ENCODE measurements around the gene RGMA.
"Not testable (repeated sequence)": the region's sequence is repeated elsewhere in the genome, so short reads cannot be mapped to it uniquely, and the experiment has no call there.

RGMA gene

DNA sequence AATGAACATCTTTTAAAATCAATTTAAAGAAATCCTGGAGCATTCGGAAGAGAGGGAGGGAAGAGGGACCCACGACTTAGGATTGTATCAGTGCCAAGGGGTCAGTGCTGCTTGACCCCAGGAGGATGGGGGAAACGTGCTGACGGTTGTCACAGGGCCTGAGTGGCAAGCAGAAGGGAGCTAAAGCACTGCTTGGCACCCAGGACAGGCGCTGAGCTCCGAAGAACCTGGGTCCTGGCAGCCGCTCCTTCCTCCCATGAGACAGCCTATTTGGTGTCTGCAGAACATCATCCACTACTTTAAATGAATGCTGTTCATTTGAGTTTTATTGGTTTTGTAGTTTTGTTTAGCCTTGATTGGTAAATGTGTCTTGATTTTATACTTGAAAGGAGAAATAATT lies 54.5 kb downstream of the RGMA start:
- DNase-seq (ENCODE audit: low read depth in 2 of 2), result no peak

DNA sequence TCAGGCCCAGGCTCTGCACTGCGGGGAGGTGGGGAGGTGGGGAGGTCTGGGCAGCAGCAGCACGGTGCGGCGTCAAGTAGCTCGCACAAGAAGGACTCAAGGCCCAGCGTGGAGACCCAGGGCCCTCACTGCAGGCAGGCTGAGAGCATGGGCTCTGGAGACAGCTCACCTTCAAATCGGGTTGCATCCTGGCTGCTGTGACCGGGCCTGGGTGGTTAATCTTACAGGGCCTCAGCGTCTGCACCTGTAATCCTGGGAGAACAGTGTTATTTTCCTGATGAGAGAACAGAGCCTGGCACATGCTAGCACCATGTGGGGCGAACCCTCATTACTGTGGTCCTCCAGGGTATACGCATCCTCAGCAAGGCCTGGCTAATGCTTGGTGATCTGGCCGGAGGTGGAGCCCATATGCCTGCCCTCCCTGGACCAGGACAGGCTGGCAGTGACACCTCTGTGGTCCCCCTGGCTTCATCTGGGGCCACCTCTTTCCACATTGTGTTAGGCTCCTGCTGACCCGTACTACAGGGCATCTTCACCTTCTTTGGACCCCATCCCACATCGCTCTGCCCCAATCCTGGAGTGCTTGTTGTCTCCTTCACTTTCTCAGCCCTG lies 55.5 kb downstream of the RGMA start:
- DNase-seq (ENCODE audit: low read depth in 2 of 2), result no peak

DNA sequence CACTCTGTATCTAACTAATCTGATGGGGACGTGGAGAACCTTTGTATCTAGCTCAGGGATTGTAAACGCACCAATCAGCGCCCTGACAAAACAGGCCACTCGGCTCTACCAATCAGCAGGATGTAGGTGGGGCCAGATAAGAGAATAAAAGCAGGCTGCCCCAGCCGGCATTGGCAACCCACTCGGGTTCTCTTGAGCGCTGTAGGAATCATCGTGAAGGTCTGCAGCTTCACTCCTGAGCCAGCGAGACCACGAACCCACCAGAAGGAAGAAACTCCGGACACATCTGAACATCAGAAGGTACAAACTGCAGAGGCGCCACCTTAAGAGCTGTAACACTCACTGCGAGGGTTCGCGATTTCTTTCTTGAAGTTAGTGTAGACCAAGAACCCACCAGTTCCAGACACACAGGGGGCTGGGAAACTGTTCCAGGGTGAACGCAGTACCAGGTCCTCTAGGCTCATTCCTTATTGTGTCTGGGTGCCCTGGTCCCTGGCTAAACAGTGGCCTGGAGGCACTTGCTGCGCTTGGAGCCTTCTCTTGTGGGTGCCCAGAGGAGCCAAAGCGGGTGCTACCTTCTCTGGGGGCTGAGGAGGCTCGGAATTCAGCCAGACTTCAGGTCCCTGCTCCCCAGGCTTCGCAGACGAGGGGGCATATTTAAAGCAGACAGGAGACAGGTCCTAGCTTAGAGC lies 56.4 kb downstream of the RGMA start:
- DNase-seq (ENCODE audit: low read depth in 2 of 2), result not testable (repeated sequence)

DNA sequence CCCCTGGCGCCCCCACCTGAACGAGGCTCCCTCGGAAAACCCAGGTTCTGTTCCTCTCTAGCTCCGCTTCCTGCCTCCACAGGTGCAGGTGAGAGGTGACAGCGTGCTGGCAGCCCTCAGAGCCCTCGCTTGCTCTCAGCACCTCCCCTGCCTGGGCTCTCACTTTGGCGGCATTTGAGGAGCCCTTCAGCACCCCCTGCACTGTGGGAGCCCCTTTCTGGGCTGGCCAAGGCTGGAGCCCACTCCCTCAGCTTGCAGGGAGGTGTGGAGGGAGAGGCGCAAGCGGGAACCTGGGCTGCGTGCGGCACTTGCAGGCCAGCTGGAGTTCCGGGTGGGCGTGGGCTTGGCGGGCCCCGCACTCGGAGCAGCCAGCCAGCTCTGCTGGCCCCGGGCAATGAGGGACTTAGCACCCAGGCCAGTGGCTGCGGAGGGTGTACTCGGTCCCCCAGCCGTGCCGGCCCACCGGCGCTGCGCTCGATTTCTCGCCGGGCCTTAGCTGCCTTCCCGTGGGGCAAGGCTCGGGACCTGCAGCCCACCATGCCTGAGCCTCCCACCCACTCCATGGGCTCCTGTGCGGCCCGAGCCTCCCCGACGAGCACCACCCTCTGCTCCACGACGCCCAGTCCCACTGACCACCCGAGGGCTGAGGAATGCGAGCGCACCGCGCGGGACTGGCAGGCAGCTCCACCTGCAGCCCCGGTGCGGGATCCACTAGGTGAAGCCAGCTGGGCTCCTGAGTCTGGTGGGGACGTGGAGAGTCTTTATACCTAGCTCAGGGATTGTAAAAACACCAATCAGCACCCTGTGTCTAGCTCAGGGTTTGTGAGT lies 57.2 kb downstream of the RGMA start:
- DNase-seq (ENCODE audit: low read depth in 2 of 2), result not testable (repeated sequence)

DNA sequence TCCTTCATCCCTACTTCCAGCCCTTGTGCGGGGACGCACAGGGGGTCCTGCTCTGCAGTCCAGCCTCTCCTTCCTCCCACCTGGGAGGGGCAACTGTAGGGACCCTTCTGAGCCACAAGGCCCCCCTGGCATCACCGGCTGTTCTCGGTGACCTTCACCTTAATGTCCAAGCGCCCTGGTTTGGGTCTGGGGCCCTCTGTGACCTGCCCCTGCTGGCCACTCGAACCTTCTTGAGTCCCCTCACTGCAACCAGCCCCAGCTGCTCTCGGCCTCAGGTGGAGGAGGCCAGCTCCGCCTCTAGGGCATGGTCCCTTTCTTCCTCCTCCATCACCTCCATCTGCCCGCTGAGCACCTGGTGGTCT lies 57.9 kb downstream of the RGMA start:
- DNase-seq (ENCODE audit: low read depth in 2 of 2), result no peak

DNA sequence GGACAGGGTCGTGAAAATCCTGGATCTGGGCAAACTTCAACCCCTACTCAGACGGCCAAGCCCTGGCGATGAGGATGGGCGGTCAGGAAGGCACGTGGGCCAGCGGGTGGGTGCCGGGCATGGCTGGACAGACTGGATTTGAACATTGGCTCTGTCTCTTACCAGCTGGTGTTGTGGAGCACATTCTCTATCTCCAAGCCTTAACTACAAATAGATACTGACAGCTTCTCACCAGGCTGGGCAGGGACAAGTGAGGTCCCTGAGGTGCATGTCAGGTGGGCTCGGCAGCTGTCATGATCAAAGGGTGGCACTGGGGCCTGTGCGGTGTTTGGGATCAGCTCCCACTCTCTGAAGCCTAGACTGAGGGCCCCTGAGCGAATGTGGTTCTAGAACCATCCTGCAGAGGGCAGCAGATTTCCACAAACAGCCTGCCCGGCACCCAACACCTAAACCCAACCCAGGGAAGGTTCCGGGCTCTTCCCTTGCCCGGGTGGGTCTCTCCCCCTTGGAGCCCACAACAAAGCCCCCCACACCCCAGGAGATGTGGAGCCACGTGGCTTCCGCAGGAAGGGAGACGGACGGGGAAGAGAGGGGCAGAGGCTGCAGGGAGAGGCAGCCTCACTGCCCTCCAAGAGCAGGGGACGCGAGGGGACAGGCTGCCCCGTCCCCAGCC lies 58.4 kb downstream of the RGMA start:
- DNase-seq (ENCODE audit: low read depth in 2 of 2), result peak; percentile 24 to 30

DNA sequence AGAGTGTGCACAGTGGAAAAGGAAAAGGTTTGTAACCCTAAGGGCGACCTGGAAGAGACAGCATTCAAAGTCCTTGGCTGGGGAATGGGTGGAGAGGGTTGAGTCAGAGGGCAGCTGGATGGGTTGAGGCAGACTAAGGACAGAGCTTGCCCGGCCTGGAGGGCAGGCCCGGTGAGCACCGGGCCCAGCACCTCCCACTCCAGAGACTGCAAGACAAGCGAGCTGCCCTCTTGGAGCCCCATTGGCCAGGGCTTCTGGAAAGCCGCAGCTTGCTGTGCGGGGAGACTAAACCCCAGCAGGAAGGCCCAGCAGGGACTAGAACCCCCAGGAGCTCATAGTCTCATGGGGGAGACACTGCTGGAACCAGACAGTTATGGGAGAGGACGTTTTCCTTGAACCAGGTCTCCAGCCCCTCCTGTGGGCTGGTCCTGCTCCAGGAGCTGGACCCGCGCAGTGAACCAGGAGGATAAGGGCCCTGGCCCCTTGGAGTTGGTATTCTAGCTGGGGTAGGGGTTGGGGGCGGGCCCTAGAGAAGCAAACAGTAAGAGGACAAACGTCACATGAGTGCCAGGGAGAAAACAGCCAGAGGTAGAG lies 59.1 kb downstream of the RGMA start:
- no peak for DNase-seq (ENCODE audit: low read depth in 2 of 2)

DNA sequence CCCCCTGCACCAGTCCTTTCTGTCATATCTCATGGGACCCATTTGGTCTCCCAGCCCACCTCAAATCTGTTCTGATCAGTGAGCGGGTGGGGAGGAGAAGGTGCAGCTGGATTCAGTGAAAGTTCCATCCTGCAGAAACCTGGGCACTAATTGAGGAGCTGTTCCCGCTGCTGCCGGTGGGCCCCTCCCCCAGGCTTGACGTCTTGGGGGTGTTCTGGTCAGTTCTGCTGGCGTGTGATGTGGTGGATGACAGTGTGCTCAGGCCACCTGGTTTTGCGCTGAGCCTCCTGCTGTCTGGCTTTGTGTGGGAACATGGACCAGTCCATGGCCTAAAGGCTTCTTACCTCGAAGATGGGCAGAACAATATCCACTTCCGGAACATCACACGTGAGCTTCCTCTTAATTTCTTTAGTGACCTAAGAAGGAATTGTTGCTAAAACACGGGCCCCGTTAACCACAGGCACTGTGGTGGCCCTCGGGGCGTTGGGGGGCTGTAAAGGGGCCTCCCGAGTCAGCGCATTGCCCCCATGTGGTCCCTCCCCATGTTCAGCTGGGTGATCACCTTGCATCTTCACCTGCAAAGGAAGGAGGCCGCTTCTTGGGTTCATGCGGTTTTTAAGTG lies 59.7 kb downstream of the RGMA start:
- DNase-seq (ENCODE audit: low read depth in 2 of 2), result no peak

DNA sequence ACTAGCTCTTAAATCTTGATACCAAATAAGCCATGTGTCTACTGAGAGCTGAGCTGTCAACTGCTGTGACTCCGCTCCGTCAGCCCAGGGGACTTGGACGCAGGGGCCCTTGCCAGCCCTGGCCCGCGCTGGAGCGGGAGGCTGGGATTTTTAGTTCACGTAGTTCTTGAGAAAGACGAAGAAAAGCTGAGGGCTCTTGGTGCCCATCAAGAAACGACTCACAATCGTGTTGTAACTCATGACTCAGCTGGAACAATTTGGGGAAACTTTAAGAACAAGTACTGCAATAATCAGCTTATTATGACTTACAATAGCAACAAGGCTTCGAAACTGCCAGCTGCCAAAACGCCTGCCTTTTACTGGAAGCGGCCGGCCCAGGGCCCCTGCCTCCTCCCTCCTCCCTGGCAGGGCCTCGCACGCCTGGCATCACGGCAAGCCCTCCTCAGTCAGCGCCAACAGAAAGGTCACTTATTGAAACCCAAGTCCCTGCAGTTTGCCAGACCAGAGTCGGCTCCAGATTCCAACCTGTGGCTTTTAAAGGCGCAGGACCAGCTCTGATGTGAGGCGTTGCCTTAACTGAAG lies 60.3 kb downstream of the RGMA start:
- no peak for DNase-seq (ENCODE audit: low read depth in 2 of 2)

DNA sequence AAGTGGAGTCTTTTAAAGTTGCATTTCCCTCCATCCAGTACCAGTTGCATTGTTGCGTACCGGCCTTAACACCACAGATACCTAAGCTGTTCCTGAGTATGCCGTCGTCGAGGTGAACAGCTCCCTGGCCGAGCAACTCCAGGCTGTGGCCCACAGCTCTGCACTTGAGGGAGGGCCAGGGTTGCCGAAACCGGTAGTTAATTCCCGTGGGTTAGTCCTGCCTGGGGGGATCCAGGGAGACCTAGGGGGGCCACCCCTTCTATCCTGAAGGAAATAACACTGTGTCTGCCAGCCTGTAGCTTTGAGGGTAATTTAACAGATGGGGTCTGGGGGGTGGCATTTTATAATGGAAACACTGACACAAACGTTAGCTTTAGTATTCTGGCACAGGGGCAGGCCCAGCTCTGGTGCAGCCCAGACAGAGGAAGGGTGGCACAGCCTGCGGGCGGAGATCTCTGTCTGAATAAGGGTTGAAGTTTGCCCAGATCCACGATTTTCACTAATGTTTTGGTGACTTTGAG lies 60.8 kb downstream of the RGMA start:
- no peak for DNase-seq (ENCODE audit: low read depth in 2 of 2)

DNA sequence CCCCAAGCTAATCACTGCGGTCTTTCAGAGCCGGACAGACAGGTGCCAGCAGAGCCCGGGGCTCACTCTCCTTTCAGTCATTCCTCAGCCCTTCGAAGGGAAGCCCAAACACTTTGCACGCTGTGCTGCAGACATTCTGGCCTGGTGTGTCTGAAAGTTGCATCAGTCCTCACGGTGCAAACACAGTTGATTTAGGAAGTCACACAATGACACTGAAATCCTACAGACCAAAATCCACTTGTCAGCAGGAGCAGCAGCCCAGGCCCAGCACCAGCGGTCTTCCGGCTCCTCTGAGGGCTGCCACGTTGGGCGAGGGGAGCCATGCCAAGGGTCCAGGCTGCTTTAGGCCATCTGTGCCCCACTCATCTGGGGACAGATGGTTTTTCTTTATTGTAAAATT lies 61.6 kb downstream of the RGMA start:
- DNase-seq (ENCODE audit: low read depth in 2 of 2), result no peak

DNA sequence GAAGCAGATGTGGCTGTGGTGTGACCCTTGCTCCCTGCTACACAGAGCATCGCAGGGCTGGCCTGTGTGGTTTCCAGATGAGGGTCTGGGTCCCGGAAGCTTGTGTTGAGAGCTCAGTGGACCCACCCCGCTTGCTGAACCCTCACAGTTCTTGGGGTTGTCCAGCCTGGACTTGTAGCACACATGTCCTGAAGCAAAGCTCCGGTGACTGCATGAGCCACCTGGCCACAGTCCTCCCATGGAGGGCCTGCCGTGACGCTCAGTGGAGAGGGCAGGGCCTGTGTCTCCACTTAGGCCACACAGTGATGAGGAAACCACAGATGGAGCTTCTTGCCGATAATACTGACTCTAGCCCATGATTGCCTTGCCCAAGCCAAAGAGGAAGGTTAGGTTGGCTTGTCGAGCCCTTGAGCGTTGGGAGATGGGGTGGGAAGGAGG lies 62.6 kb downstream of the RGMA start:
- DNase-seq (ENCODE audit: low read depth in 2 of 2), result no peak

DNA sequence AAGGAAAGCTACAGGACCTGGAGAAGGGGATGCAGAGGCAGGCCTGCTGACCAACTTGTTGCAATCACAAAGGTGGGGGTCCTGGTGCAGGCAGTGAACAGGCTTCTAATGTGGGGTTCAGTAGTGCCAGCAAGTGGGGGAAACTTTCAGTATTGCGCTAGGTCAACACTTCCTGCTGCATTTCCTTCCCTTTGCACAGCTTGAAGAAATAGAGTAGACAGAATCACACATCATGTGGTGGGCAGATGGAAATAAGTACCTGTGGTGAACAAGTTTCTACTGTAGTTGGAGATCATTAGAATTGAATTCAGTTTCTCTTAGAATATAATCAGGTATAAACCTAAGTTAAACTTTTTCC lies 63.4 kb downstream of the RGMA start:
- DNase-seq (ENCODE audit: low read depth in 2 of 2), result no peak

DNA sequence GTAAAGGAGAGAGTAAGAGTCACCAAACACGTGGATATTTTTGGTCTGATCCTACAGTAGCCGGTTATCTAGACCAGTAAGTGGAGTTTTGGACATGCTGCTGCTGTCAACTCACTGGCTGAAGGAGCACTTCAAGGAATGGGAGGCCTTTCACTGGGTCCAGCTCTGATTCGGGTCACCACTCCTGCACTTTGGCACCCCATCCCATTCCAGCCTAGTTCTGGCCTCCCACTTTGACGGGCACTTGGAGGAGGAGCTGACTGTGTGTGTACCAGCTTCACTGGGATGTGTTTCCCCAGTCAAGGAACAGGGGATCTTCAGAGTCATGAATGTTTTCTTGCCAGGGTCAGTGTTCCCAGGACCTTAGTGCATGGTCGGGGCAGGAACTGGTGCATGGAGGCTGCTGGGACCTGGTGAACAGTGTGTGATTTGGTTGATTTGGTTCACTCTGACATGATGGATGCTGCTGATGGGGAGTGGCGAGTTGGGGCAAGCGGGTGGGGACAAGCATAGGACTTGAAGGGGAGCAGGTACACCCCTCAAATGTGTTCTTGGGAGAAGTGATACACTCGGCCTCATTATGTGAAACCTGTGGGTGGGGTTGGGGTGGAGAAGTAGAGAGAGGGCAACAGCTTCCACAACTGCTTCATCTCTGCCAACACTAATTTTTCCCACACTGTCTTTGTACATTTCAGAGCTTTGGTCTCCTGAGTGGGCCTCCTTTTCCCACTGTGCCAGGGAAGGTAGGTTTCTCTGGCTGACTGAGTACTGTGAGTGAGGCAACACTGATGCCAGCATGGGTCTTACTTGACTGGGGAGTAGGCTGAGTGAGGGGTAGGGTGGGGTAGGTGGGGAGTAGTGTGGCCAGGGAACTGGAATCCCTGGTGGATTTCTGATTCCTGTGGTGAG lies 64.0 kb downstream of the RGMA start:
- DNase-seq (ENCODE audit: low read depth in 2 of 2), result no peak

DNA sequence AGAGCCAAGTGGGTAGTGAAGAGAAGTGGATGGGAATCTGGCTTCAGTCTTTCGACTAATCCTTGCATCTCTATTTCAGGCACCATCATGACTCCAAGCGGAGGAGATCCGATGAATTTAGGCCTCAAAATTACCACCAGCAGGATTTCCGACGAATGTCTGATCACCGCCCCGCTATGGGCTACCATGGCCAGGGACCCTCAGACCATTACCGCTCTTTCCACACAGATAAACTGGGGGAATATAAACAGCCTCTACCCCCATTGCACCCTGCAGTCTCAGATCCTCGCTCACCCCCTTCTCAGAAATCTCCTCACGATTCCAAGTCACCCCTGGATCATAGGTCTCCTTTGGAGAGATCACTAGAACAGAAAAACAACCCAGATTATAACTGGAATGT lies 64.7 kb downstream of the RGMA start:
- DNase-seq (ENCODE audit: low read depth in 2 of 2), result no peak

DNA sequence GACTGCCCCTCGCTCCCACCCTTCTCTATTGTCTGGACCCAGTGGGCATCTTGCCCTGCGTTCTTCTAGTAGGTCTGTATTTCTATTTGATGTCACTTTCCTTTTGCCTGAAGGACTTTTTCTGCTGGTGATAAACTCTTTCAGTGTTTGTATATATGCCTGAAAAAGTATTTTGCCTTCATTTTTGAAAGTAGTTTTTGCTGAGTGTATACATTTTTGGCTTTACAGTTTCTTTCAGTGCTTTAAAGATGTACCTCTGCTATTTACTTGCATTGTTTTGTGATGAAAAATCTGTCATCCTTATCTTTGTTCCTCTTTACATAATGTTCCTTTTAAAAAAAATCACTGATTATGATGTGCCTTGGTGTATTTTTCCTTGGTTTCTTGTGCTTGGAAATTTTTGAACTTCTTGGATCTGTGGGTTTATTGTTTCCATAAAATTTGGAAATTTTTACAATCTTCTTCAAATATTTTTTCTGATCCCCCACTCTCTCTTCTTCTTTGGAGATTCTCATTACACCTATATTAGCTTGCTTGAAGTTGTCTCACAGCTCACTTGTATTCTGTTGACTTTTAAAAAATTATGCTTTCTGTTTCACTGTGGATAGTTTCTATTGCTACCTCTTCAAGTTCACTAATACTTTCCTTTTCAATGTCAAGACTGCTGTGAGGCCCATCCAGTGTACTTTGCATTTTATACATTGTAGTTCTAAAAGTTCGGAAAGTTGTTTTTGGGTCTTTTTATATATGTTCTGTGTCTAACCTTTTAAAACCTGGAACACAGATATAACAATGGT lies 67.8 kb downstream of the RGMA start:
- DNase-seq (ENCODE audit: low read depth in 2 of 2), result no peak

DNA sequence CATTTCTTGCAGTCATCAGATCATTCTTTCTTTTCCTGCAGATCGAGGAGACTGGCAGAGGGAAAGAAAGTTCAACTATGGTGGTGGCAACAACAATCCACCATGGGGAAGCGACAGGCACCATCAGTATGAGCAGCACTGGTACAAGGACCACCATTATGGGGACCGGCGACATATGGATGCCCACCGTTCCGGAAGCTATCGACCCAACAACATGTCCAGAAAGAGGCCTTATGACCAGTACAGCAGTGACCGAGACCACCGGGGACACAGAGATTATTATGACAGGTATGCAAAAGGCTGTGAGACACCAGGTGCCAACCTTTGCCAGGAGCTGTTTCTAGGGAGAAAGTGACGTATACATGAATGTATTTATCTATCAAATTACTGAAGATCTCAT lies 69.0 kb downstream of the RGMA start:
- DNase-seq (ENCODE audit: low read depth in 2 of 2), result no peak

DNA sequence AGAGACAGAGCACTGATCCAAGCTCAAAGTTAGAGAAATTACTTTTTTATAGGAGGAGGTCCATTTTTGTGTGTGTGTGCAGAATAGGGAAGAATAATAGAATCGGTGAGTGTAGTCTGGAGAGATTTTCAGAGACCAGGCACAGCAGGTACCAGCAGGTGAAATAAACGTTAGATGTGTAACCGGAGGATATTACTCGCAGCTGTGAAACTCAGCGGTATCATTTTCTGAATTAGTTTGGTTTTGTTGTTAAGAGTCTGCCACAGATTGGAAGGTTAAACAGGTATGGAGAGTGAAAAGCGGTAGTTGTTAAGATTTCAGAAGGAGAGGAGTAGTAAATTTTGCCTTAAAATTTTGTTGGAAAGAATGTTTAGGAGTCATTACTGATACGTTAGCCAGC lies 69.9 kb downstream of the RGMA start:
- no peak for DNase-seq (ENCODE audit: low read depth in 2 of 2)

DNA sequence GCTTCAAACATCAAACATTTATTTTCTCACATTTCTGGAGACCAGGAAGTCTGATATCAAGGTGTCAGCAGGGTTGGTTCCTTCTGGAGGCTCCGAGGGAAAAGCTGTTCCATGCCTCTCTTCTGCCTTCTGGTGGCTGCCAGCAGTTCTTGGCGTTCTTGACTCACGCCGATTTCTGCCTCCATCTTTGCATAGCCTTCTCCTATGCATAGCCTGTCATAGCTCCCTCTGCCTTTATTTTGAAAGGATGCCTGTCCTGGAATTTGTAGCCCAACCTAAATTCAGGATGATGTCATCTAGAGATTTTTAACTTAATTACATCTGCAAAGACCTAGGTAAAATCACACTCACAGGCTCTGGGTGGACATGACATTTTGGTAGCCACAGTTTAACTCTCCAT lies 70.4 kb downstream of the RGMA start:
- no peak for DNase-seq (ENCODE audit: low read depth in 2 of 2)
